NCI-H146 treated with DMSO at 0.1 percent for 48 hours (cell line): ENCODE measurements around the gene TMEM218.

Experiments
- DNase-seq: peaks from one replicate; lab custom pipeline; 2025; ENCODE audit not compliant: unreplicated experiment; lab: John Stamatoyannopoulos, UW

TMEM218 gene

DNA sequence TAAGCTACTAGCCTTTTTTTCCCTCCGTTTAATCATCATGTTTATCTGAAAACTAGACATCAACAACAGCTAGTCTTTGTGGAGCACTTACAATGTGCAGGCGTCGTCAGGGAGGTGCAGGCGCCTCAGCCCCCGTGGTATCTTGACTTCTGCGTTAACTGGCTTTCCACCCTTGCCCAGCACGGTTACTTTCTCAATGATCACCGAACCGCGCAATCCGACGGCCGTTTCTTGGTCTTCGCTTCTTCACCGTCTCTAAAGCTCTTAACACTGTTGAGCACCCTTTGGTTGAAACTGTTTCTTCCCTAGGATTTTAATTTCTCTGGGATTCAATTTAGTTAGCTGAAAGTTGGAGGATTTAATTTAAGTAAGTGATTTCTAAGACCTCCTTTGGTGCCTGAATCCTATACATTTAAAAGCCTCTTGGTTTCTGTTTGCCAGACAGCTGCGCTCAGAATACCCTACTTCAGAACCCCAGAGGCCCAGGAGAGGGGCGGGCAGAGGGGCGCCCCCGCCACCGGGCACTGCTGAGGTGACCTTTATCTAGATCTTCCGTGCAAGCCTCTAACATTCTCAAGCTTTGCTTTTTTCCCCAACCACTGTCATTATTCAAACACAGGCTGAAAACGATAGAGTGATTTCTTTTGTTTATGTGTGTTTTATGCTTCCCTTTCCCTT lies 18.0 kb upstream of the TMEM218 start:
- no peak for DNase-seq

DNA sequence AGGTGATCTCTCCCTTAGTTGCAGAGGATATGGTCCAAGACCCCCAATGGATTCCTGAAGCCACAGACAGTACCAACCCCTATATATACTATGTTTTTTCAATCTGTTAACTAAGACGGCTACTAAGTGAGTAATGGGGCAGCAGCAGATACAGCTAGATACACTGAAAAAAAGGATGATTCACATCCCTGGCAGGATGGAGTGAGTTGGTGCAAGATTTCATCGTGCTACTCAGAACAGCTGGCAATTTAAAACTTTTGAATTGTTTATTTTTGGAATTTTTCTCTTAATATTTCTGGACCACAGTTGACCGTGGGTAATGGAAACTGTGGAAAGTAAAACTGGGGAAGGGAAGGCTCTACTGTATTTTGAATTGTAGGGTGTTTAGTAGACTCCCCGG lies 17.0 kb upstream of the TMEM218 start:
- no peak for DNase-seq

DNA sequence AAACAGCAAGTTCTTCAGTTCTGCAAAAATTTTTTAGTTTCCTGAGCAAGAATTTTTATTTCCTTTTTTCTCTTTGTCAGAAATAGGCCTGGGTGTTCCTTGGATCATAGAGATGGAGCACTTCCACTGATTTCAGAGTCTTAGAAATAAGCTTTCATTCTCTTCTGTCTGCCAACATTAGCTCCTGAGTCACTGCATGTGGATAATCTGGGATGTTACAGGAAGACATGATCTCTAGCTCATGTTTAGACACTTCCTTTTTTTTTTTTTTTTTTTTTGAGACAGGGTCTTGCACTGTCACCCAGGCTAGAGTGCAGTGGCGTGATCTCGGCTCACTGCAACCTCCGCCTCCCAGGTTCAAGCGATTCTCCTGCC lies 13.2 kb upstream of the TMEM218 start:
- DNase-seq: no peak

DNA sequence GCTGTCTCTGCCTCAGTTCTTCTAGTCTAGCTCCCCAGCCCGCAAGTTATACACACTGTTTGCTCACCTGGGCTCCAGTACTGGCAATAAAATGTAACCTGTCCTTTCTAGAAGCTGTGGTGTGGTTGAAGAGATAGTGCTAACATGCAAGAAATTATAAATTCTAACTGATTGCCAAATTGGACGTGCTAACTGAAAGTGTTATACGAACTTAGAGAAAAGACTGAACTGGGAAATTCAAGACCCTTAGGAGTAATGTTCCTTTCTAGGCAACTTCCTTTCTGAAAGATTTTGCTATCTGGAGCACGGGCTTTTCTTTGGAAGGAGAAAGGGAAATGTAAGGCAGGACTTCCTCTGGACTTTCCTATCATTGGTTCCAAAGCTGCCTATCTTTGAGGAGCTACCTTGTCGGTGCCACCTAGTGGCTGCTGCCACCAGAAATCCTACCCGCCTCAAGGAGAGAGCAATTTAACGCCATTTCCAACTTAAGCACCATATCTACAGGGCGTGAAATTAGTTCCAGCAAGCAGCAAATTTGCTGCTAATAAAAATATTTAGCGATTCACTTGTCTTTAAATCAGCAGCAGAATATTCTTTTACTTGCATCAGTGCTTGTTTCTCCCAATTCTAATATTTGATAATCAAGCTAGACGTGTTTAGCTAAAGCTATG lies 12.7 kb upstream of the TMEM218 start:
- peak; percentile 49 for DNase-seq

DNA sequence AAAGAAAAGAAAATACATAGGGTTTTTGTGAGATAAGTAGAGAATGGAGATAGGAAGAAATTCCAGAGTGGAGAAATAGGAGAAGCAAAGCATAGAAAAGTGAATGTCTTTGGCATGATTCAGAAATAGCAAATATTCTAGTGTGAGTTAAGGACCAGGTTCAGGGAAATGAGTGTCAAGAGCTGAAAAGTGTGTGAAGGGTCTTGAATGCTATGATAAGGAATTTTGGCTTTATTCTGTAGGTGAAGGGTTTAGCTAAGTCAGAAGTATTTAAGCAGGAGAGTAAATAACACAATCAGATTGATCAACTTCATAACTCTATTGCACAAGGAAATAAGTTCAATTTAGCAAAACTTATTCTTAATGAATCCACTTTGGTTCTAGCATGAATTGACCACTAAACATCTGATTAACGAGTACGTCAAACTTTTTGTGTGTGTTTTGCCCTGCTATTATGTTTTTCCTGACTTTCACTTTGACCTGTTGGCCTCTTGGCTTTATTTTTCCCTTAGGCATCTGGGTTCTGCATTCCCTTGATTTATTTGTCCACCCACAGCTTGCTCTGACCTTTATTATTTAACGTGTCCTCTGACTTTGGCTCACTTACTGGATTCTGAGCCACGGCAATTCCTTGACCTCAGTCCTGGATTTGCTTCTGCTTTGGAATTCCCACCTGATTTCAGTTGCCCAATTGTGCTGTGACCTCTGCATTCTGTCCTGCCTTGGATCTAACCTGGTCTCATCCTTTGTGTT lies 11.9 kb upstream of the TMEM218 start:
- no peak for DNase-seq

DNA sequence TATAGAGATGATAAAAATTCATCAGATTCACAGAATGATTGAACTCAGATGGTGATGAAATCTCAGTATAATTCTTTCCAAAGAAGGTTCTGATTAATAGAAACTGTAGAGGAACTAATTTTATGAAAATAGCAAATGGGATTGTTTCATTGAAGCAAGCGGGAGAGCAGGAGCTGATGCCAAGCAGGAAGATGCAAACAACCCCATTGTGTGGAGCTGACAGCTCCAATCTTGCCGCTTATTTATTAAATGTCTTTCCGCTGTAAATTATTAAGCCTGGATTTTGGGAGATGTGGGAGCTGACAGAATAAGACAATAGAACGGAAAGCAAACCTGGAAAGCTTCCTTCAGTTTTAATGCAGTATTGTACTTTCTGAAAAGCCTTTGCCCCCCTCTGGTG lies 6.0 kb upstream of the TMEM218 start:
- no peak for DNase-seq

DNA sequence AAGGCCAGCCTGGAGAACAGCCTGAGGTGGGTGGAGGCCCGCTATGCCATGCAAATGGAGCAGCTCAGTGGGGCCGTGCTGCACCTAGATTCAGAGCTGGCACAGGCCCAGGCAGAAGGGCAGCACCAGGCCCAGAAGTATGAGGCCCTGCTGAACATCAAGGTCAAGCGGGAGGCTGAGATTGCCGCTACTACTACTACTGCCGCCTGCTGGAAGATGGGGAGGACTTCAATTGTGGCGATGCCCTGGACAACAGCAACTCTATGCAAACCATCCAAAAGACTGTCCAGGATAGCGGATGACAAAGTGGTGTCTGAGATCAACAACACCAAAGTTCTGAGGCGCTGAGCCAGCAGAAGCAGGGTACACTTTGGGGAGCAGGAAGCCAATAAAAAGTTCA lies 3.1 kb upstream of the TMEM218 start:
- DNase-seq: no peak

DNA sequence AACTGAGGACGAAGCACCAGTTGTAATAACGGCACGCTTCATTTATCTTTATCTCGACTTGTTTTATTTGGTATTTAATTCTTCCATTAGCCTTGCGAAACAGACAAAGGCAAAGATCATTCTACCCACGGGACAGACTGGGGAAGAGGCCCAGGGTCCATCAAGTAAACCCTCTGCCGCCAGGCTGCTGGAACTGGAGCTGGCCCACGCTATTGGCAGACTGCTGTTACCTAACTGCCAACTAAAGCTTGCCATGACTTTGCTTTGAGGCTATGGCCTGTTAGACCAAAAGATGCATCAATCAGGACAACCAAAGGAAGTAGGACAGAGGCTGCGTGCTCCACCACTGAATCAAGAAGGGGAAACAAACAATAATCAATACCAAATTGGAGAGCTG lies 780 bp upstream of the TMEM218 start:
- no peak for DNase-seq

DNA sequence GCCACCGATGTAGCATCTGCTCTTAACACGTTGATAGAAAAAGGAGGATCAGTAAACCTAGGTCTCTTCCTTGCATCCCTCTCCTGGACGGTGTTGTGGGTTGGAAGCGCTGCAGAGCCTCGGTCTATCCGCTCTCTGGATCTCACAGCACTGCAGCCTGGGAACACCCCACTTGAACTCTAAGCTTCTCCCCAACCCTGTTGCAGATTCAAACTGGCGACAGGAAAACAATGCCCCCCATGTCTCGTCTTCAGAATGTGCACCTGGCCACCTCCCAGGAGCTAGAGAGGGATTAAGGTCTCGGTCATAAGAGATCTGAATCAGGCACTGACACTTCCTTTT lies 454 bp downstream of the TMEM218 start:
- peak; percentile 49 for DNase-seq

DNA sequence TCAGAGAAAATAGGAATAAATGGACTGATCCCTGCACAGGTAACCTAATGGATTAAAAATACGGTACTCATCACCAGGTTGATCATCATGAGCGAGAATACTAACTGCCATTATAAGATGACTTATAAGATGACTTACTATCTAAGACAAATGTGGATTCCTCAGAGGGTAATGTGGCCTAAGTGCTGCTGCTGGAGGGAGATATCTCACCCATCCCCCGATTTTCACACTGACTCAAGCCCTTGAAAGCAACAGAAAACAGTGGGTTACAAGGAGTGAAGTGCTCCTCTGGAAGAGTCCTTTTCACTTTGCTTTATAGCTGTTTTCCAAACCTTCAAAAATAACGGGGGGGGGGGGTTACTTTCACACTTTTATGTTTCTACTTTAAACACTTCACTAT lies 920 bp downstream of the TMEM218 start:
- DNase-seq: no peak

DNA sequence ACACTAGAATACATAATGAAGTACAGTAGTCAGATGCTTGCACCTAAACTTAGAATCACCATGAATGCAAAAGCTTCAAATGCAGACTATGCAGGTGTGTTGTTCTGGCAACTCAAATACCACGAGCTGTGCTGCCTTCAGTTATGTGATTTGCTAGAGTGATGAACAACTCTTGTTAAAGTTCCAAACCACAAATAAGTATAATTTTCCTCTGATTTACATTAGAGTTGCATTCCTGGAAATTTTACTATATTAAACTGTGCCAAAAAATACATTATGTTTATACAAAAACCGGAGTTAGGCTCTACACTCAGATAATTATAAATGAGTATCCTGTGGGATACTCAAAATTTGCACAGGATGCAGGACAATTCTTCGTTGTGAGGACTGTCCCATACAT lies 3.0 kb downstream of the TMEM218 start:
- DNase-seq: no peak

DNA sequence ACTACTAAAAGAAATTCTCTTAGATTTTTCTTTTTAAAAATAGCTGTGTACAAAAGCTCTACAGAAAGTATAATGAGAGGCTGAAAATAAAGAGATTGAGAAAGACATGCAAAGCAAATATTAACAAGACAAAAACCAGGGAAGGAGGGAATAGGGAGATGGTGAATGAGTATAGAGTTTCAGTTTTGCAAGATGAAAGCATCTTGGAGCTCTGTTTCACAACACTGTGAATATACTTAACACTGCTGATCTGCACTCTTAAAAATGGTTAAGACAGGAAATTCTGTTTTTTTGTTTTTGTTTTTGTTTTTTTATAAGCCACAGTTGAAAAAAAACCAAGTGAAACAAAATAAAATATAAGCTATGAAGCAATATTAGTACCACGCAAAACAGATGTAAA lies 5.5 kb downstream of the TMEM218 start:
- DNase-seq: no peak

DNA sequence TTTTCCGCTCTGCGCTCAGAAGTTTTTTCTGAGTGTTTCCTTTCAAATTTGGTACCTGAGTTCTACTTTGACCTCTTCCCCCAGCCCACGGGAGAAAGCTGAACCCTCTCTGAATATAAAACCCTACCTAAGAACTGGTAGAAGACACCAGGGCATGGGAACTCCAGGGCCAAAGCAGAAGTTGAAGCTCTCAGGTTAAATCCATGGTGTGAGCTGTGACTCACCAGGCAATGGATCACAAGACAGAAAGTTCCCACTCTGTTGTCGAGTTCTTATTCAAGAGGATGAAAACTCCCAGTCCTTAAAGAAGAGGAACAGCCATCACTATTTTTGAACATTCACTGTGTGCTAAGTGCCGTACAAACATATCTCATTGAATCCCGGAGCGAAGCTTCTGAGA lies 8.9 kb downstream of the TMEM218 start:
- DNase-seq: no peak

DNA sequence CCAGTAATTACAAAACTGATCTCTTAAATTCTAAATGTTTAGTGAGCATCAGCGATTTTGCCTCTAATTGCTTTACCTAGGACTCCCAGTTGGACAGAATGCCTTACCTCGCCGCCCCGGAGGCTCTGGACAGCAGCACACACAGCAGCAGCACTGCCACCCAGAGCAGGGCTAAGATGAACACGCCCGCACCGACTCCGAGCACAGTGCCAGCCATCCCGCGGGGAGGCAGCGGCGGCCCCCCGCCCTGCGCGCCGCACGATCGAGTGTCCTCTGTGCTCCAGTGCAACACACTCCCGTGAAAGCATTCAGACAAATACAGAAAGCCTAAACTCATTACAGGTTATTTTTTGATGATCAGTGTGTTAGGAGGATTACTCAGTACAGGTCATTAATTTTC lies 9.4 kb downstream of the TMEM218 start:
- DNase-seq: no peak

DNA sequence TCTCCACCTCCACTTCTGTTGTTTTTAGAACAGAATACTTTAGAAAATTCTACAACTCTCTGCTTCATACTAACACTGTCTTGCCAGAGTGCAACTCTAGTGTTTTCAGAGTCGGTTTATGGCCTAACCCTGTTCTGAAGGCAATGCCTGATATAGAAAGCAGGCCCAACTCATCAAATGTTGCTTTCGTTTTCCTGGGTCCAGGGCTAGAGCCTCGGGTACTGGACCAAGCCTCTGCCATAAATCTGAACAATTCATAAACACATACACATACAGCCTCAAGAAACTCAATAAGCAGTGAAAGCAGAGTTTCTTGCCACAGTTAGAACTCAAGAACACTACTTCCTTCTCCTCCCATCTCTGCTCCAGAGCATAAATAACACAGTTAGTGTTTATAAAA lies 9.8 kb downstream of the TMEM218 start:
- DNase-seq: no peak

DNA sequence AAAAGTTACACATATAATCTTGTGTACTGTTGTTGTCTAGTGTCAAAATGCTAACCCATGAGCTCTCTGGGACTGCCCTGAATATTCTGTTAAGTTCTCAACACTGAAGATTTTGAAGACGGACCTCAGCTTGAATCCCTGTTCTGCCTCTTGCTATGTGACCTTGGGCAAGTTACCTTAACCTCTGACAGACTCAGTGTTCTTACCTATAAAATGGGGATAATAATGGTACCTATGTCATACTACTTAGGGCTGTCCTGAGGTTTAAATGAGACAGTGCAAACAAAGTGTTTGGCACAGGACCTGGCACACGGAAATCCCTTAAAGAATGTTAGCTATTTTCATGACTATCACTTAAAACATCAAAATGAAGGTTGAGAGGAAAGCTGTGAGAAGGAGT lies 11.3 kb downstream of the TMEM218 start:
- no peak for DNase-seq

DNA sequence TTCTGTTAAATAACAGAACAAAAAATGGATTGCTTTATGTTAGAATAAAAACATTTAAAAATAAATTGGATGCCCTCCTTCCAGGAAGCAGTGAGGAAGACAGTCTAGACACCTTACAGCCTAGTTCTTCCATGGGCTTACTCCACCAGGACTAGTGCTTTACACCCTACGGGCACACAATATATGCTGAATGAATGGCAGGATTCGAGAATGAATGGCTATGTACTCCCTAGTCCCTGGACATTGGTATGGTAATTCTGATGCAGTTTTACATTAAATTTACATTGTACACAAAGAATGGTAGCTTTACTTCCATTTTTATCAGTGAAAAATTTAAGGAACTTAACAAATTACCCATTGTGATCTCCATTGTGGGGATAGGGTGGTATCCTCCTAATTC lies 16.7 kb downstream of the TMEM218 start:
- no peak for DNase-seq

DNA sequence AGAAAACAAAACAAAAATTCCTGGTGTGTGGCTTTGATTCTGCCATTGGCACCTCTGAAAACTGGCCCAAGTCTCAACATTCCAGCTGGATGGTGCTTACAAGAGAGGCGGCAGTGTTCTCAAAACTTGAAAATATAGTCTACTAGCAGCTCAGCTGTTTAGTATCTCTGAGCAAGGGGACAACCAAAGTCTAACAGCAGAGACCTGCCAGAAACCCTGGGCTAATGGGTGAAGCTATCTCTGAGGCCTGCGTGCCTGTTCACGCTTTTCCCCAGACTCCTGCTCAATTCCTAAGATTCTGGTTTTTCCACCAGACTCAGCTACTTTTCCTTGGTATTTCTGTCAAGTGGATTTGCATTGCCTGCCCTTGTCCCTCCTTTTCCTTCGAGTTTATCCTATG lies 17.9 kb downstream of the TMEM218 start:
- no peak for DNase-seq

DNA sequence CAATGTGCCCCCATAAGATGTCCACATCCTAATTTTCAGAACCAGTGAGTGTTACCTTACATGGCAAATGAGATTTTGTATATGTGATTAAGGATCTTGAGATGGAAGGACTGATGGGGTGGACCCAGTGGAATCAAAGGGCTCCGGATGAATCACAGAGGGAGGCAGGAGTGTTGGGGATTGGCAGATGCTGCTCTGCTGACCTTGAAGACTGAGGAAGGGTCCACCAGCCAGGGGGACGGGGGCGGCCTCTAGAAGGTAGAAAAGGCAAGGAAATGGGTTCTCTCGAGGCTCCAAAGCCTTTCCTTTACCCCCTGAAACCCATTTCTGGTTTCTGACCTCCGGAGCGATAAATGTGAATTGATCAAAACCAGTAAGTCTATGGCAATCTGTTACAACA lies 18.8 kb downstream of the TMEM218 start:
- no peak for DNase-seq

DNA sequence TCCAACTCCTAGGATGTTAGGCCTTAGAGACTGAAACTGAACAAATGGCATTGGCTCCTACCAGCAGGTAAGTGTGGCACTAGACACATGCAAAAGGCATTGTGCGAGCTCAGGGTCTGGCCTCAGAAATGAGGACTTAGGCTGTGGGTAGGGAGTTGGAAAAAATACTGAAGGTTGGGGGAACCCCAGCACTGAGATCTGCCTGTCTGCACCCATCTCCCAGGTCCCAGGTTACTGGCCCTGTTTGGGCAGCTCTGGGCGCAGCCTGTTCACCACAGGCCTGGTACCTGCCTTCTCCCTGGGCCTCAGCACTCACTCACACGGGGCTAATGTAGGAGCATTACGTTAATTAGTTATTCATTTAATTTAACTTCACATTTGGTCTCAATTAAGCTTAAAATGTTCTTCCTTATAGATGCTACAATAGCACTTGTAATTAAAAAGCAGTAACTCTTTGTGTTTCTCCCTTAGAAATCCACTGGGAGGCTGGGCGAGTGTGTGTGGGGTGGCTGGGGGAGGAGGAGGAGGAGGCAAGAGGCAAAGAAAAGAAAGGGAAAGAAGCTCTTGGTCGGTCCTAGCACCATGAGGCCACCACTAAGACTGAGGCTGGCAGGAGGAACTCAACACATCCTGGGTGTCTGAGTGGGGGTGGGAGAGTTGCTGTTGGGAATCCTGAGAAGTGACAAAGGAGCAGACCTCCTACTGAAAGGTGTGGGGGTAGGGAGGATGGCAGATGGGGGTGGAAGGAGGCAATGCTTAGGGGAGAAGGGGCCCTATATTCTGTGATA lies 19.4 kb downstream of the TMEM218 start:
- DNase-seq: no peak

DNA sequence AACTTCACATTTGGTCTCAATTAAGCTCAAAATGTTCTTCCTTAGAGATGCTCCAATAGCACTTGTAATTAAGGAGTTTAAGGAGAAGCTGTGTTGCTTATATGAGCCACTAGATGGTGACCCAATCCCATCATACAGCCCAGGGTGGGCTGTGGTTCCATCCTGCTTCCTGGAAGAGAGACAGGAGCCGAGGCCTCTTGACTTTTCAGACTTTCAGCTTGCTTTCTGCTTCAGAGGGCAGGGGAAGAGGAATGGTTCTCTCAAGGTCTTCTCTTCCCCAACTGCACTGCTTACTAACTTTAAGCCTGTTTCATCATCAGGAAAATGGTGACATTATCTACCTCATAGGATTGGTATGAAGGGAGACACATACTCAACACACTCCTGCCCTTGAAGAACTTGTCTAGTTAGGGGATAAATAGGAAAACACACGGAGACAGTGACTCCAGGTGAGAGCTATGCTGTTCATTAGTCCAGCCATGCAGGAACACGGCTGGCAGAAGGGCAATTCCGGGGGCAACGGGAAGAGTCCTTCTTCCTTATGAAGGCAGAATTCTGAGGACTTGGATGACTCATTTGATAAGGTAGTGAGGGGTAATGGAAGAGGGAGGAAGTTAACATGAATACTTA lies 20.1 kb downstream of the TMEM218 start:
- DNase-seq: peak; percentile 5
